Measurements from ENCODE around the gene GNG11. TPM values are rescaled to one million over a fixed set of nuclear protein-coding genes. Genes with fewer than 3 reads are reported as not detected.
"Not testable (repeated sequence)": the region's sequence is repeated elsewhere in the genome, so short reads cannot be mapped to it uniquely, and the experiment has no call there.

The GNG11 gene
- total RNA-seq, 1 donor from 2014 or later, result 9.4 TPM

- H3K27ac Mint-ChIP-seq (ENCODE audit: unreplicated experiment), result no peak overlapping the region
- no peak for DNase-seq (ENCODE audit: low spot score)
Measured at GRCh38 chr7:93902777-93903423, 18.6 kb upstream of the GNG11 start.

GRCh38 chr7:93906267-93906666 lies 15.3 kb upstream of the GNG11 start, which contains the start of gene GNGT1:
Gene GNGT1, plus strand, starts transcription at chr7:93906567. Its CDS starts 180 bp downstream, at chr7:93906747.
- no peak for DNase-seq (ENCODE audit: low spot score)
- Mint-ChIP-seq H3K27me3 (ENCODE audit: low read depth) (no peaks in the 10 kb centered on the region), H3K9me3 (ENCODE audit: low read depth) (no peaks in the 10 kb centered on the region), H3K36me3 (ENCODE audit: low read depth) (no peaks in the 10 kb centered on the region), H3K4me1 (ENCODE audit: low read depth) (peaks cover 6% of the 10 kb centered on the region), H3K4me3 (ENCODE audit: unreplicated experiment) (no peak within 1 kb of the TSS), H3K27ac (ENCODE audit: unreplicated experiment) (no peak within 1 kb of the TSS)
- TF ChIP-seq, protein P1, sequence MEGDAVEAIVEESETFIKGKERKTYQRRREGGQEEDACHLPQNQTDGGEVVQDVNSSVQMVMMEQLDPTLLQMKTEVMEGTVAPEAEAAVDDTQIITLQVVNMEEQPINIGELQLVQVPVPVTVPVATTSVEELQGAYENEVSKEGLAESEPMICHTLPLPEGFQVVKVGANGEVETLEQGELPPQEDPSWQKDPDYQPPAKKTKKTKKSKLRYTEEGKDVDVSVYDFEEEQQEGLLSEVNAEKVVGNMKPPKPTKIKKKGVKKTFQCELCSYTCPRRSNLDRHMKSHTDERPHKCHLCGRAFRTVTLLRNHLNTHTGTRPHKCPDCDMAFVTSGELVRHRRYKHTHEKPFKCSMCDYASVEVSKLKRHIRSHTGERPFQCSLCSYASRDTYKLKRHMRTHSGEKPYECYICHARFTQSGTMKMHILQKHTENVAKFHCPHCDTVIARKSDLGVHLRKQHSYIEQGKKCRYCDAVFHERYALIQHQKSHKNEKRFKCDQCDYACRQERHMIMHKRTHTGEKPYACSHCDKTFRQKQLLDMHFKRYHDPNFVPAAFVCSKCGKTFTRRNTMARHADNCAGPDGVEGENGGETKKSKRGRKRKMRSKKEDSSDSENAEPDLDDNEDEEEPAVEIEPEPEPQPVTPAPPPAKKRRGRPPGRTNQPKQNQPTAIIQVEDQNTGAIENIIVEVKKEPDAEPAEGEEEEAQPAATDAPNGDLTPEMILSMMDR (IDR thresholded peaks at IDR 0.05), result no peak

More at GRCh38 chr7:93902777-93903423, 18.6 kb upstream of the GNG11 start:
- TF ChIP-seq, protein P1 (IDR thresholded peaks at IDR 0.05), result peak; percentile 93
- Mint-ChIP-seq H3K4me3 (ENCODE audit: unreplicated experiment) (no peak overlapping the region), H3K36me3 (ENCODE audit: low read depth) (no peaks in the 10 kb centered on the region), H3K9me3 (ENCODE audit: low read depth) (no peaks in the 10 kb centered on the region), H3K4me1 (ENCODE audit: low read depth) (no peaks in the 10 kb centered on the region), H3K27me3 (ENCODE audit: low read depth) (no peaks in the 10 kb centered on the region)

- TF ChIP-seq, protein P1 (IDR thresholded peaks at IDR 0.05), result no peak
- H3K4me1 Mint-ChIP-seq (ENCODE audit: low read depth), result peaks cover 15% of the 10 kb centered on the region
Measured at GRCh38 chr7:93910076-93910994, 11.2 kb upstream of the GNG11 start.

GRCh38 chr7:93911242-93911641 lies 10.3 kb upstream of the GNG11 start:
- H3K27me3 Mint-ChIP-seq (ENCODE audit: low read depth); H3K9me3 Mint-ChIP-seq (ENCODE audit: low read depth); H3K36me3 Mint-ChIP-seq (ENCODE audit: low read depth); DNase-seq (ENCODE audit: low spot score); H3K4me3 Mint-ChIP-seq (ENCODE audit: unreplicated experiment); H3K27ac Mint-ChIP-seq (ENCODE audit: unreplicated experiment): not testable (repeated sequence)
- peaks cover 16% of the 10 kb centered on the region for H3K4me1 Mint-ChIP-seq (ENCODE audit: low read depth)

More at GRCh38 chr7:93910076-93910994, 11.2 kb upstream of the GNG11 start:
- no peak for DNase-seq (ENCODE audit: low spot score)
- Mint-ChIP-seq H3K27me3 (ENCODE audit: low read depth) (no peaks in the 10 kb centered on the region), H3K4me3 (ENCODE audit: unreplicated experiment) (no peak overlapping the region), H3K9me3 (ENCODE audit: low read depth) (no peaks in the 10 kb centered on the region), H3K36me3 (ENCODE audit: low read depth) (no peaks in the 10 kb centered on the region), H3K27ac (ENCODE audit: unreplicated experiment) (no peak overlapping the region)

DNA sequence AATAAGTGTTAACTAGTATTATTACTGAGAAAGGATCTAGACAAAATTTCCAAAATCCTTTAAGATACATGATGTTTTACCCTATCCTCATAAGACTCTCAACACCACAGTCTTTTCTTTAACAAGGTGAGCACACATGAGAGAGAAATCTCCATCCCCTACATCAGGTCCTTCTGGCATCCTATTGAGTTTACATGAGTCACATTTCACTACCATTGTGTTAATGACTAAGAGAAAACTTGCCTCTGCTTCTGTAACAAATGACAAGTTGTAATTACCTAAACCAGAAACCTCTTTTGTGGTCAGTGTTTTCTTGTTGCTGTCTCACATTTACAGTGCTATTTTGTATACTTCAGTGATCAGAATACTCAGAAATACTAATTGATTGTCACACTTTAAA lies 9.9 kb upstream of the GNG11 start:
- not testable (repeated sequence) for H3K27ac Mint-ChIP-seq (ENCODE audit: unreplicated experiment); H3K36me3 Mint-ChIP-seq (ENCODE audit: low read depth); H3K4me3 Mint-ChIP-seq (ENCODE audit: unreplicated experiment); H3K27me3 Mint-ChIP-seq (ENCODE audit: low read depth); DNase-seq (ENCODE audit: low spot score); H3K9me3 Mint-ChIP-seq (ENCODE audit: low read depth)
- H3K4me1 Mint-ChIP-seq (ENCODE audit: low read depth), result peaks cover 16% of the 10 kb centered on the region

DNA sequence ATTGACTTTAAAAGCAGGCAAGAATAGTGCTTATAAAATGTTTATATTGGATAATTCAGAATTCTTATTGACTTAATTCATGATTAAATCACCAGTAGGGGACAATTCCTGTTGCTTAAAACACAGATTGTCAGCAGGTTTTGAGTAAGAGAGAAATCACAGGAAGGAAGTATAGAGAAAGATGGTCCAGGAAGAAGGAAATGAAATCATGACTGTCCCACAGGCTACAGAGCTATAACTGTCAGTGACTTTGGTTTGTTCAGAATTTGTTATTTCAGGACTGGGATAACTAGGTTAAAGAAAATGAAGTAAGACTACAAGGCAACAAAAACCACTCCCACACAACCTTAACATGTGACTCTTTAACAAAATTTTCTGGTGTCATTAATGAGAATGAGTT lies 8.3 kb upstream of the GNG11 start:
- Mint-ChIP-seq H3K9me3 (ENCODE audit: low read depth) (no peaks in the 10 kb centered on the region), H3K27me3 (ENCODE audit: low read depth) (no peaks in the 10 kb centered on the region), H3K36me3 (ENCODE audit: low read depth) (peaks cover 1% of the 10 kb centered on the region), H3K4me1 (ENCODE audit: low read depth) (peaks cover 16% of the 10 kb centered on the region), H3K27ac (ENCODE audit: unreplicated experiment) (no peak overlapping the region), H3K4me3 (ENCODE audit: unreplicated experiment) (no peak overlapping the region)
- TF ChIP-seq, protein P1 (IDR thresholded peaks at IDR 0.05), result no peak
- DNase-seq (ENCODE audit: low spot score), result no peak

All from chondrocyte (in vitro differentiated cells).